ENCODE data around the gene LRRN3. TPM values are rescaled to one million over a fixed set of nuclear protein-coding genes. Genes with fewer than 3 reads are reported as not detected.

LRRN3 gene
- total and polyA plus RNA-seq, 10 of the 15 experiments (the other 5 are each of a cell fraction or from before 2014, with no cell fraction given), result 0.02 to 0.24 (median 0.11) TPM; not detected in 3

DNA sequence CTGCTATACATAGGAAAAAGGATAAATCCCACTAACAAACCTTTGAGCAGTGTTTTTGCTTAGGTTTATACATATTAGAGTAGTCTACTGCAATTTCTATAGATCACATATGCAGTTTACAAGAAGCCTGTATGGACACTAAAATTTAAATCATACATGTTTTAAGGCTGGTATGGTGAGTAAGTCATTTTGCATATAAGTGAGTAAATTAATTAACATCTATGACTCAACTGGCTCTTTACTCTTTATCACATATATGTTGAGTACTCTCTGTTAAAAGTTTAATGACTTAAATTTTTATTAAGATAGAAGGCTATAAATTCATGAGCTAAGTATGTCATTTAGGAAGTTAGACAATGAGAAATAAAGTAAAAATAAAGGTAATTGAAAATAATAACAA is 69.4 kb downstream of the LRRN3 start (continued):
- TF ChIP-seq, protein P1, sequence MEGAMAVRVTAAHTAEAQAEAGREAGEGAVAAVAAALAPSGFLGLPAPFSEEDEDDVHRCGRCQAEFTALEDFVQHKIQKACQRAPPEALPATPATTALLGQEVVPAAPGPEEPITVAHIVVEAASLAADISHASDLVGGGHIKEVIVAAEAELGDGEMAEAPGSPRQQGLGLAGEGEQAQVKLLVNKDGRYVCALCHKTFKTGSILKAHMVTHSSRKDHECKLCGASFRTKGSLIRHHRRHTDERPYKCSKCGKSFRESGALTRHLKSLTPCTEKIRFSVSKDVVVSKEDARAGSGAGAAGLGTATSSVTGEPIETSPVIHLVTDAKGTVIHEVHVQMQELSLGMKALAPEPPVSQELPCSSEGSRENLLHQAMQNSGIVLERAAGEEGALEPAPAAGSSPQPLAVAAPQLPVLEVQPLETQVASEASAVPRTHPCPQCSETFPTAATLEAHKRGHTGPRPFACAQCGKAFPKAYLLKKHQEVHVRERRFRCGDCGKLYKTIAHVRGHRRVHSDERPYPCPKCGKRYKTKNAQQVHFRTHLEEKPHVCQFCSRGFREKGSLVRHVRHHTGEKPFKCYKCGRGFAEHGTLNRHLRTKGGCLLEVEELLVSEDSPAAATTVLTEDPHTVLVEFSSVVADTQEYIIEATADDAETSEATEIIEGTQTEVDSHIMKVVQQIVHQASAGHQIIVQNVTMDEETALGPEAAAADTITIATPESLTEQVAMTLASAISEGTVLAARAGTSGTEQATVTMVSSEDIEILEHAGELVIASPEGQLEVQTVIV (IDR thresholded peaks at IDR 0.05; ENCODE audit: borderline replicate concordance, partially characterized antibody), result no peak
- no peak for TF ChIP-seq WRNIP1 (IDR thresholded peaks at IDR 0.05; ENCODE audit: borderline replicate concordance, low read depth, low read length)
- TF ChIP-seq, protein P2, sequence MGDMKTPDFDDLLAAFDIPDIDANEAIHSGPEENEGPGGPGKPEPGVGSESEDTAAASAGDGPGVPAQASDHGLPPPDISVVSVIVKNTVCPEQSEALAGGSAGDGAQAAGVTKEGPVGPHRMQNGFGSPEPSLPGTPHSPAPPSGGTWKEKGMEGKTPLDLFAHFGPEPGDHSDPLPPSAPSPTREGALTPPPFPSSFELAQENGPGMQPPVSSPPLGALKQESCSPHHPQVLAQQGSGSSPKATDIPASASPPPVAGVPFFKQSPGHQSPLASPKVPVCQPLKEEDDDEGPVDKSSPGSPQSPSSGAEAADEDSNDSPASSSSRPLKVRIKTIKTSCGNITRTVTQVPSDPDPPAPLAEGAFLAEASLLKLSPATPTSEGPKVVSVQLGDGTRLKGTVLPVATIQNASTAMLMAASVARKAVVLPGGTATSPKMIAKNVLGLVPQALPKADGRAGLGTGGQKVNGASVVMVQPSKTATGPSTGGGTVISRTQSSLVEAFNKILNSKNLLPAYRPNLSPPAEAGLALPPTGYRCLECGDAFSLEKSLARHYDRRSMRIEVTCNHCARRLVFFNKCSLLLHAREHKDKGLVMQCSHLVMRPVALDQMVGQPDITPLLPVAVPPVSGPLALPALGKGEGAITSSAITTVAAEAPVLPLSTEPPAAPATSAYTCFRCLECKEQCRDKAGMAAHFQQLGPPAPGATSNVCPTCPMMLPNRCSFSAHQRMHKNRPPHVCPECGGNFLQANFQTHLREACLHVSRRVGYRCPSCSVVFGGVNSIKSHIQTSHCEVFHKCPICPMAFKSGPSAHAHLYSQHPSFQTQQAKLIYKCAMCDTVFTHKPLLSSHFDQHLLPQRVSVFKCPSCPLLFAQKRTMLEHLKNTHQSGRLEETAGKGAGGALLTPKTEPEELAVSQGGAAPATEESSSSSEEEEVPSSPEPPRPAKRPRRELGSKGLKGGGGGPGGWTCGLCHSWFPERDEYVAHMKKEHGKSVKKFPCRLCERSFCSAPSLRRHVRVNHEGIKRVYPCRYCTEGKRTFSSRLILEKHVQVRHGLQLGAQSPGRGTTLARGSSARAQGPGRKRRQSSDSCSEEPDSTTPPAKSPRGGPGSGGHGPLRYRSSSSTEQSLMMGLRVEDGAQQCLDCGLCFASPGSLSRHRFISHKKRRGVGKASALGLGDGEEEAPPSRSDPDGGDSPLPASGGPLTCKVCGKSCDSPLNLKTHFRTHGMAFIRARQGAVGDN (IDR thresholded peaks at IDR 0.05), result no peak
- TF ChIP-seq, protein P3, sequence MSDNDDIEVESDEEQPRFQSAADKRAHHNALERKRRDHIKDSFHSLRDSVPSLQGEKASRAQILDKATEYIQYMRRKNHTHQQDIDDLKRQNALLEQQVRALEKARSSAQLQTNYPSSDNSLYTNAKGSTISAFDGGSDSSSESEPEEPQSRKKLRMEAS (IDR thresholded peaks at IDR 0.05; ENCODE audit: low read depth, low read length), result no peak
- TF ChIP-seq GABPA (IDR thresholded peaks at IDR 0.05; ENCODE audit: low read depth), result no peak
- TF ChIP-seq KAT2A (conservative IDR thresholded peaks at IDR 0.05; ENCODE audit: control insufficient read depth, low read depth, low read length), result no peak
- no peak for TF ChIP-seq SP1 (IDR thresholded peaks at IDR 0.05; ENCODE audit: low read depth, low read length)
- TF ChIP-seq PAX8 (IDR thresholded peaks at IDR 0.05), result no peak
- TF ChIP-seq EGR1 (IDR thresholded peaks at IDR 0.05; ENCODE audit: borderline replicate concordance in 1 of 2, low read depth in 2 of 2, low read length in 2 of 2), result no peak
- TF ChIP-seq, protein P4, sequence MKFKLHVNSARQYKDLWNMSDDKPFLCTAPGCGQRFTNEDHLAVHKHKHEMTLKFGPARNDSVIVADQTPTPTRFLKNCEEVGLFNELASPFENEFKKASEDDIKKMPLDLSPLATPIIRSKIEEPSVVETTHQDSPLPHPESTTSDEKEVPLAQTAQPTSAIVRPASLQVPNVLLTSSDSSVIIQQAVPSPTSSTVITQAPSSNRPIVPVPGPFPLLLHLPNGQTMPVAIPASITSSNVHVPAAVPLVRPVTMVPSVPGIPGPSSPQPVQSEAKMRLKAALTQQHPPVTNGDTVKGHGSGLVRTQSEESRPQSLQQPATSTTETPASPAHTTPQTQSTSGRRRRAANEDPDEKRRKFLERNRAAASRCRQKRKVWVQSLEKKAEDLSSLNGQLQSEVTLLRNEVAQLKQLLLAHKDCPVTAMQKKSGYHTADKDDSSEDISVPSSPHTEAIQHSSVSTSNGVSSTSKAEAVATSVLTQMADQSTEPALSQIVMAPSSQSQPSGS (IDR thresholded peaks at IDR 0.05; ENCODE audit: low read length), result no peak
- no peak for TF ChIP-seq TCF3 (IDR thresholded peaks at IDR 0.05; ENCODE audit: borderline replicate concordance, insufficient read depth, low read depth, low read length)
- no peak for TF ChIP-seq HDGF (IDR thresholded peaks at IDR 0.05)

Measured in GM12878 (cell line).